GM20431 (cell line): Measurements from ENCODE around the gene KLF6.

Experiments
- in situ Hi-C: fragments of 300-500 bp; cut with MseI, MboI; formaldehyde crosslinking; loops from one replicate; pipeline ENCODE4 v1.15.0; 2020; ENCODE audit warnings: low sequenced_read_pairs; ENCODE audit not compliant: unreplicated experiment

Gene KLF6

GRCh38 chr10:3776796-3777571 is 8.0 kb downstream of the KLF6 start:
- in situ Hi-C loops = no loop called here

GRCh38 chr10:3775696-3776551 is 9.1 kb downstream of the KLF6 start:
- in situ Hi-C loops = no loop called here

DNA sequence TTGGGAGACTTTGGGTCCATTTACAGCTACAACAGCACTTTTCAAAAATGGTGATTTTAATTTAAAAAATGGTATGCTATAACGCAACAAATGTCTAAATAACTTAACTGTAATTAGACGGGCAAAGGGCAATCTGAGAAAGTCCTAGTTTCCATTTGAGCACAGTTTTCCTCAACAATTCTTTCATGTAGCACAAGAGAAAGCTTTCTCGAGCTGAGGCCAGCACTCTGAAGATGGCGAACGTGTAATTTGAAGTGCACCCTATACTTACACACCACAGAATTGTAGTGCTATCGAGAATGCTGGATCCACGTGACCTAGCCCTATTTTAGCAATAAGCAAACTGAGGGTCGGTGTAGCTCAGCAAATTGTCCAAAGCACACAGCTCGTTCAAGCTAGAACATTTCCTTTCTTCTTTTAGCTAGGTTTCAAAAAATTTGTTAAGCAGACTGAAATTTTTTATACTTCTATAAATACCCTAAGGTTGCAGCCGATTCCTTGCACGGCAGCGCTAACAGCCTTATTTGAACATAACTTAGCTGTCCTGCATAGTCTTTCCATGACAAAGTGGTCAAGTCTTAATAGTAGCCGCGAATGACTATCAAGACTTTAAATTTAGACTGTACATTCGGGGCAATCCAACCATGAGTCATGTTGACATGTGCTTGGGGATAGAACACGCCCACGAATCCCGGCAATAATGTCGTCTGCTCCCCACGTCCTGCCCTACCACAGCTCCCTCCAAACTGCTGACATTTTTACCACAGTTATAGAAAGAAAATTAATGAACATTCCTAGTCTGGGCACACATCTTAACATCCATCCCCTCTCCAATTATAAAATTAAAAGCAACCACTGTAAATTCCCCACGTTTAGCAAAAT is 10.0 kb downstream of the KLF6 start:
- in situ Hi-C loops = no loop called here

- in situ Hi-C loops = no loop called here
Measured at GRCh38 chr10:3774018-3774813, 10.8 kb downstream of the KLF6 start.

- in situ Hi-C loops = no loop called here
Measured at GRCh38 chr10:3773460-3774017, 11.5 kb downstream of the KLF6 start.

DNA sequence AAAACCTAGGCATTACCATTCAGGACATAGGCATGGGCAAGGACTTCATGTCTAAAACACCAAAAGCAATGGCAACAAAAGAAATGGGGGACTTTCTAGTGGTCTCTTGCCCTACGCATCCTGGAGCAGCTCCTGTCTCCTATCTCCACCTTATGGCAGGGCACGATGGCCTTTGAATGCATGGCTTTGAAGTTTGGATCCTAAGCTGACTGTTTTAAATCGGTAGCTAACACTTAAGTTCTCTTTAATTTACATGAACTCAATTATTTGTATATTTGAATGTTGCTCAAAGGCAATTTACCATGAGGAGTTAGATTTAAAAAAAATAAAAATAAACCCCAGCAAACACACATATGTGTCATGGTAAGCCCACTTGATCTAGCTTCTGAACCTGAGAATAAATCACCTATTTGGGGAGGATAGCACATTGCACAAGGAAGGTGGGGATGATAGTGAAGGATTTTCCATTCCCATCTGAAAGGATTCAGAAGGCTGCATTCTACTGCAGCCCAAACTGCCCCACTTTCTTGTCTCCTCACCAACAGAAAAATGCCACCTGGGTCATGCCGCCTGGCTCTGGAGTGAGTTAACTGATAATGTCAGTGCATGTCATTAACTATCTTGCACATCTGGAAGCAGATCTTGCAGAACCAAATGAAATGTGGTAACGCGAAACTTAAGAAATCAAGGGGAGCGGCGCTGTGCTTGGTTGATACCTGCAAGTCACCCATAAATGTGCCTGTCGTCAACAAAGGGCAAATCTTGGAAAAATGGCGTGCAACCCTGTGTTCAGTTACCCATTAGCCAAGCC is 12.4 kb downstream of the KLF6 start:
- in situ Hi-C loops = no loop called here

GRCh38 chr10:3770611-3771110 is 14.3 kb downstream of the KLF6 start:
- in situ Hi-C loops = no loop called here

- in situ Hi-C loops = no loop called here
Measured at GRCh38 chr10:3769556-3769955, 15.5 kb downstream of the KLF6 start.

- in situ Hi-C loops = no loop called here
Measured at GRCh38 chr10:3766046-3766756, 18.8 kb downstream of the KLF6 start.

DNA sequence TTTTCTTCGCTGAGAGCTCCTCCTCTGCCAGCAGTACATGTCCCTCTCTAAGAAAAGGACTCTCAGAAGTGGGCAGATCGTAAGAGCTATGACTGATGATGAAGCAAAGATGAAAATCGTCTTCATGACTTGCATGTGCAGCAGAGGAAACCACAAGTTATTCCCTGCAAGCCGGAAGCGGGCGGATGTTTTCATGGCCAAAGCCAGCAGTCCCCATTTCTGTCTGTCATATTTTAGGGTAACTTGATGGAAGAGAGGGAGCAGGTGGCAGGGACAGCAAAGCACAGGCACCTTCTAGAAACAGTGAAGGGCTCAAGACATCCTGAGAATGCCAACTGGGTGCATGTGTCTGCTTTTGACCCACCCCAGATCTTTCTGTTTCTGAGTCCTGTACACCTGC is 19.9 kb downstream of the KLF6 start:
- in situ Hi-C loops = no loop called here

DNA sequence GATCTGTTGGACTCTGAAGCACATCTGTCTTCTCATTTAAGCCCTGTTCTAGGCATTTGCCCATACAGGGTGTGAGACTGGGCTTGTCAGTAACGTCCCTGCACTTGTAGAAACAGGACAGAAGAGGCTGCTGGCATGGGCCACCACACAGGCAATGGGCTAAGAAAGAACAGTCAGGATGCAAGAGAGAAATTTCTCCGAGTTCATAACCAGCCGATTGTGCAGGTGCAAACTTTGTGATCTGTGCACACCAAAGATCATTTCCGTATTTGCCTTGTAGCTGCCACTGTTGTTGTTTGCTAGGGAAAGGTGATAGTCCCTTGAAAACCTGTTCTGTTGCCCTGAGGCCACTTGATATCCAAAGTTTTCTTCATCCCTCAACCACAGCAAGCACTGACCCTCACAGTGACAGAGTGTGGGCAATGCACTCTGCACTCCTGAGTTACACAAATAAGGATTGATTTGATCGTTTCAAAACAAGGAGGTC is 20.3 kb downstream of the KLF6 start:
- in situ Hi-C loops = no loop called here

GRCh38 chr10:3763852-3764625 is 21.0 kb downstream of the KLF6 start:
- in situ Hi-C loops = no loop called here

DNA sequence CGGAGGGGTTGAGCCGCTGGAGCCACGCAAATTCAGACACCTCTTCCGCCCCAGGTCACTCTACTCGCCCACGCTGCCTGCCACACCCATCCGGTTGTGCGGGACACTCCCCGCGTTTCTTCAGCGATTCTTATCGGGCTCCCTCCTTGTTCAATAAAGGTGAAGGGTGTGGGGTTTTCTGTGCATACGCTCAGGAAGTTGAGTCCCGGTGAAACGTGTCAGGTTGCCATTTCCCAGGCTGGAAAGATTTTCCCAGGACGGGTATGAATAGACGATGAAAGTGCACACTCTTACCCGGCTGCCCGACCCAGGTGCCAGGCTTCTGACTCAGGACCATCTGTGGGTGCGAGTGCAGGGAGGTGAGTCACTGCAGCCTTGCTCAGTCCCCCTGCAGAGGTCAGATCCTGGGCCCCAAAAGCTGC is 22.0 kb downstream of the KLF6 start:
- in situ Hi-C loops = no loop called here

DNA sequence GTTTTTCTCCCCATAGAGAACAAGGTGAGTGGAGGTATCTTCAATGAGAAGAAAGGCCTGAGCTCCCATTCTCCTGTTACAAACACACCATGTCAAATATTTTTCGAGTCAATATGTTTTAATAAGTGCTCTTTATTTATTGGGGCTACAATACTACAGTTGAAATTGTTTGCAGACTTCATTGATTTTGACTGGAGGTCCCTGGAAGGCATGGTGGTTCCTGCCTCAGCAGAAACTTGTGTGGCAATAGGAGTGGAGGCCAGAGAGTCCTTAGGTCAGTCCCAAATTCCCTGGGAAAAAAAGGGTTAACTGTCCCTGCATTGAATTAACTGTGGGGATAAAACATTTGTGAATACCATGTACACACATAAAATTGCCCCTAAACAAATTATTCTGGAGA is 22.7 kb downstream of the KLF6 start:
- in situ Hi-C loops = no loop called here

DNA sequence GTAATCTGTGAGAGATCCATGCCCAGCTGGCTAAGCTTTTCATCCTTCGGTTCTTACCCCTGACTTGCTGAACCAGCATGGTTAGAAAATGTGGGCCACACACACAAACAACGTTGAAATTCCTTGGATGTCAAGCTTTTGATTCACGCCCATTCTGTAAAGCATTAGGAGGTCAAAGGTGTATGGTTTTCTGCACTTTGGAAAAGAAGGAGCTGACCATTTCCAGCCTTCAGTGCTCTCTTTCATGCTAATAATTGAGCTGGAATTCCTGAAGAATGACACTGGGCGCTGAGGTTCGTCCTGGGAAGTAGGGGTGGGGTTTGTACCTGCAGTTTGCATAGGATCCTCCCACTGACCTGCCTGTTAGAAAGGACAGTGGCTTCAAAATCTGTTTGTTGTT is 23.1 kb downstream of the KLF6 start:
- in situ Hi-C loops = no loop called here

DNA sequence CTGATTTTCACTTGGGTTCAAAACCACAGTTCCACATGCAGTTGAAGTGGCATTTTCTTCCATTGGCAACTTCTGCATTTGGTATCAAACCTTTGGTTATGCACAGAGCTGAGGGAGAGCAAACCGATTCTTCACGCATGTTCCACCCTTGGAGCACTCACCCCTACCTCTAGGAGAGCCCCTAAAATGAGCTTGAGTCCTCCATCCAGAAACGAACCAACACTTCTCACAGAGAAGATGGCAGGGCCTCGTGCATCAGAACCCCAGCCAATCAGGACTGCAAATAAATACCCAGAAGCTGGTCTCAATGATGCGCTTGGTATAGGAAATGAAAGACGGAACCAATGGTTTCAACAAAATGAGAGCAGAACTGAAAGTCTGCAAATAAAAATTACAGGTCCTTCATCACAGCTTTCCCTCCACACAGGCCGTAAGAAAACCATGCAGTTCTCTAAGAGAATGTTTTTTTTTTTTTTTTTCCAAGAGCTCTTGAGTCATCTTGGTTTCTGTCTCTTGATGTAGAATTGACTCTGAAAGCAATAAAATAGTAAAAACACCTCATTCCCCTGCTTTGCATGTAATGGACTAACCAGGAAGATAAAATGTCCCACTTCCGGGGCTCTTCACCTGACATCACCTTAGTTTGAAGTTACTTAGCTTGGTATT is 23.9 kb downstream of the KLF6 start:
- in situ Hi-C loops = no loop called here
